ENCODE data around the gene PDS5A. TPM values are rescaled to one million over a fixed set of nuclear protein-coding genes. Genes with fewer than 3 reads are reported as not detected.

Gene PDS5A
- total RNA-seq, 1 donor from 2014 or later, result 53.3 TPM

Other genes with a start within 250 kb of the PDS5A start
- gene N4BP2, start 78.9 kb upstream of the PDS5A start, total RNA-seq, result 7.0 to 10.1 TPM (median 7.7 TPM) in 3 replicates
- gene RHOH, start 219.1 kb upstream of the PDS5A start, total RNA-seq, result not detected in 3 replicates